ENCODE data around the gene CDHR2.

Gene CDHR2

DNA sequence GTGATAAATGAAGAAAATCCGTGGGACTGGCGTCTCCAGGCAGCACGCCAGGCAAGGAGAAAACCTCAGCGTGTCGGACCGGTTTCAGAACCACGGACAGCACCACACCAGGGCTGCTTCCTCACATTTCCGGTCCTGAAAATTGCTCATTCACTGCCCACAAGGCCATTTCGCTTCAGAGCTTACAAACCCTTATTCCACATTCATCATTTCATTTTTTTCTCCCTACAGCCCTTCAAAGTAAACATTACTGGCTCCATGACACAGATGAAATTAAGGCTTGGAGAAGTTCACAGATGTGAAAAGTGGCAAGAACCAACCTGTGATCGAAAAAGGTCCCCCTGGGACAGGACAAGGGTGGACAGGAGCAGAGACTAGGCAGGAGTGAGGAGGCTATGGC is 62.3 kb downstream of the CDHR2 start (continued):
- TF ChIP-seq ZNF600 (tag by site-specific recombination; IDR thresholded peaks at IDR 0.05) (0 out of 2 replicates have a peak, but pooled peaks have one; percentile 49), MYNN (tag by site-specific recombination; IDR thresholded peaks at IDR 0.05; ENCODE audit: borderline replicate concordance) (no peak), YY2 (tag by site-specific recombination; IDR thresholded peaks at IDR 0.05) (no peak)

DNA sequence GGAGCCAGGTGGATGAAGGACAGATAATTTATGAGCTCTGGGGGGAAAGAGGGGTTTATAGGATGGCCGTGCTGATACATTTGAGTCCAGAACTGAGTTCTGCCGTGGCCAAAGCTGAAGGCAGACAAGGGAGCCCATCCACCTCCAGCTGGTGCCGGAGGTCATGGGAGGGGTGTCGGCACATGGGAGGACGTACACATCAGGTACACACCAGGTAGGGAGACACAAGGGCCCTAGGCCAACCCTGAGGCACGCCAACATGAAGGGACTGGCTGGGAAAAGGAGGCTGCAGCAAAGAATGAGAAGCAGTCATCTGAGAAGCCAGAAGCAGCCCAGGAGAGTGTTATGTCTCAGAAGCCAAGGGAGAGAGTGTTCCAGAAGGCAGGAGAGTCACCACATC is 62.9 kb downstream of the CDHR2 start:
- Histone ChIP-seq H3K4me3 (ENCODE audit: low read depth, low read length) (no peak overlapping the region), H3K36me3 (ENCODE audit: control insufficient read depth in 2 of 2, insufficient read depth in 1 of 2, low read length in 2 of 2) (no peaks in the 10 kb centered on the region), H3K9me3 (ENCODE audit: control insufficient read depth, insufficient read depth, low read depth, low read length) (no peaks in the 10 kb centered on the region), H3K27ac (ENCODE audit: extremely low read depth, low read depth, low read length) (no peak overlapping the region), H3K4me1 (ENCODE audit: control insufficient read depth, insufficient read depth, low read length) (peaks cover 6% of the 10 kb centered on the region; the same call in 1 of the 2 replicates)
- CTCF ChIA-PET: no interaction called here
- TF ChIP-seq ZNF530 (tag by site-specific recombination; IDR thresholded peaks at IDR 0.05; ENCODE audit: low read depth): no peak
- TF ChIP-seq ZNF701 (tag by site-specific recombination; IDR thresholded peaks at IDR 0.05): no peak
- POLR2A ChIA-PET: no interaction called here

DNA sequence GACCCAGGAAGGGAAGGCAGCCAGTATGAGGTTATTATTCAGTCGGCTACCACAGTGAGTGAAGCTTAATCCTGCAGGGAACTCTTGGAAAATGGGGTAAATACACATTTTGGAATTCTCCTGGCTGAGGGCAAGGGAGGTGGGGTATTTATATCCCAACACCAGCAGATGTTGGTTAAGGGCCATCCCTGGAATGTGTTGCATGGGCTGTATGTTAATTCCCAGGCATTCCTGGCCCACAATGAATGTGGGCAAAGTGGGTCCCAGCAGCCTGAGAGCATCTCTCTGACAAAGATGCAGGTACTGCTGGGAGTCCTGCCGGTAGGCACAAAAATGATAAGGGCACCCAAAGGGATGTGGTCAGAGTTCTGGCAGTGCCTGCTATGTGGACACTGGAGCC is 63.7 kb downstream of the CDHR2 start:
- H3K4me1 ChIP-seq (ENCODE audit: control insufficient read depth, insufficient read depth, low read length): peaks cover 6% of the 10 kb centered on the region; the same call in 1 of the 2 replicates
- CTCF ChIA-PET: interaction anchor here (0.7 kb wide), 1 partner anchor 195 kb away, joined by 3 read pairs; no protein-coding TSS in a partner anchor
- POLR2A ChIA-PET: interaction anchor here (1.3 kb wide), 1 partner anchor 18 kb away, joined by 5 read pairs; the partner anchor contains the start of genes EIF4E1B and SNCB
- H3K36me3 ChIP-seq (ENCODE audit: control insufficient read depth in 2 of 2, insufficient read depth in 1 of 2, low read length in 2 of 2): no peaks in the 10 kb centered on the region
- H3K4me3 ChIP-seq (ENCODE audit: low read depth, low read length): no peak overlapping the region
- no peaks in the 10 kb centered on the region for H3K9me3 ChIP-seq (ENCODE audit: control insufficient read depth, insufficient read depth, low read depth, low read length)
- no peak overlapping the region for H3K27ac ChIP-seq (ENCODE audit: extremely low read depth, low read depth, low read length)
- peak; percentile 56; the same call in 1 of the 2 replicates for TF ChIP-seq ZNF37A (tag by site-specific recombination; IDR thresholded peaks at IDR 0.05)
- no peak for TF ChIP-seq ZSCAN23 (tag by site-specific recombination; IDR thresholded peaks at IDR 0.05)
- TF ChIP-seq ZNF610 (tag by site-specific recombination; IDR thresholded peaks at IDR 0.05; ENCODE audit: borderline replicate concordance): no peak

DNA sequence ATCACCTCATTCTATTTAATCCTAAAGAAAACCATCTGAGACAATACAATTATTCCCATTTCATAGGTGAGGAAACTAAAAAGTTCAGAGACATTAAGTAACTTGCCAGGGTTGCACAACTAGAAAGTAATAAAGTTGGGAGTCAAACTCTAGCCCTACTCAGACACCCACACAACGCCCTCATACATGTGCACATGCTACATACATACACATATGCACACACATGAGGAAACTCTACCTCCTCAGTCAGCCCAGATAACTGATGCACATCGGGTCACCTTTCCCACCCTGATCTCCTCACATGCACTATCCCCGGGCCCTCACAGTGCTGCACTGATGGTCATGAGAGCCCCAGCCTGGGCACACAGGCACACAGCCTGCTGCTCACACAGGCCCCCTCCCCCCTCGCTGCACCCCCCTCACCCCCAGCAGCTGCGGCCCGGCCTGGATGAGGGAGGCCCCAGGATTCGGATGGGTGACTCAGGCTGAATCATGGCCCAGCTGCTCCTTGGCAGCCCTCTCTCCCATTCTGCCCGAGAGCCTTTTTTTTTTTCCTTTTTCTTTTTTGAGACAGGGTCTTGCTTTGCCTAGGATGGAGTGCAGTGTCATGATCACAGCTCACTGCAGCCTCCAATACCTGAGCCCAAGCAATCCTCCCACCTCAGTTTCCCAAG is 65.8 kb downstream of the CDHR2 start:
- peaks cover 6% of the 10 kb centered on the region; the same call in 1 of the 2 replicates for H3K4me1 ChIP-seq (ENCODE audit: control insufficient read depth, insufficient read depth, low read length)
- TF ChIP-seq ZNF792 (tag by site-specific recombination; IDR thresholded peaks at IDR 0.05) (no peak), ZFHX2 (tag by site-specific recombination; conservative IDR thresholded peaks at IDR 0.05) (peak; percentile 62)
- H3K27ac ChIP-seq (ENCODE audit: extremely low read depth, low read depth, low read length): no peak overlapping the region
- H3K4me3 ChIP-seq (ENCODE audit: low read depth, low read length): no peak overlapping the region
- CTCF ChIA-PET: interaction anchor here (0.6 kb wide), 1 partner anchor 184 kb away, joined by 4 read pairs; no protein-coding TSS in a partner anchor
- H3K9me3 ChIP-seq (ENCODE audit: control insufficient read depth, insufficient read depth, low read depth, low read length): no peaks in the 10 kb centered on the region
- no peaks in the 10 kb centered on the region for H3K36me3 ChIP-seq (ENCODE audit: control insufficient read depth in 2 of 2, insufficient read depth in 1 of 2, low read length in 2 of 2)
- POLR2A ChIA-PET: no interaction called here

DNA sequence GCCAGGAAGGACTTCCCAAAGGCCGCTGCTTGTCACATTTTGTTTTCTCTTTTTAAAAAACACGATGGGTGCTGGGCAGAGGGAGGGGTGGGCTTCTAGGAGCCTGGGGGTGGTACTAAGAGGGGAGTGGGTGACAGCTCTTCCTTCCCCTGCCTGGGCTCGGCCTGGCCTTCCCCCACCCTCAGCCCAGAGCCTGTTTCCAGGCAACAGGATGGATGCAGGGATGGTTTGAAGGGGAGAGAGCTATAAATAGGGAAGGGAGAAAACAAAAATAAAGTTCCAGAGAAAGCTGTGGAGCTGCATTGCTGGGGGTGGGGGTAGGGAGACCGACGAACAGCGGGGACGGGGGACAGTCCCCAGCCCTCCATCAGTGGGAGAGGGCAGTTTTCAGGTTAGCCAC is 67.4 kb downstream of the CDHR2 start:
- Histone ChIP-seq H3K36me3 (ENCODE audit: control insufficient read depth in 2 of 2, insufficient read depth in 1 of 2, low read length in 2 of 2) (no peaks in the 10 kb centered on the region), H3K9me3 (ENCODE audit: control insufficient read depth, insufficient read depth, low read depth, low read length) (no peaks in the 10 kb centered on the region), H3K4me1 (ENCODE audit: control insufficient read depth, insufficient read depth, low read length) (peaks cover 6% of the 10 kb centered on the region; the same call in 1 of the 2 replicates), H3K4me3 (ENCODE audit: low read depth, low read length) (no peak overlapping the region), H3K27ac (ENCODE audit: extremely low read depth, low read depth, low read length) (no peak overlapping the region)
- TF ChIP-seq SP7 (tag by site-specific recombination; IDR thresholded peaks at IDR 0.05): no peak
- no peak for TF ChIP-seq ZNF660 (tag by site-specific recombination; IDR thresholded peaks at IDR 0.05)
- TF ChIP-seq PRDM1 (tag by site-specific recombination; IDR thresholded peaks at IDR 0.05): peak; percentile 47; the same call in 1 of the 2 replicates
- CTCF ChIA-PET: interaction anchor here (0.7 kb wide), 1 partner anchor 52 kb away, joined by 4 read pairs; no protein-coding TSS in a partner anchor
- POLR2A ChIA-PET: interaction anchor here (0.6 kb wide), 1 partner anchor 22 kb away, joined by 4 read pairs; no protein-coding TSS in a partner anchor

DNA sequence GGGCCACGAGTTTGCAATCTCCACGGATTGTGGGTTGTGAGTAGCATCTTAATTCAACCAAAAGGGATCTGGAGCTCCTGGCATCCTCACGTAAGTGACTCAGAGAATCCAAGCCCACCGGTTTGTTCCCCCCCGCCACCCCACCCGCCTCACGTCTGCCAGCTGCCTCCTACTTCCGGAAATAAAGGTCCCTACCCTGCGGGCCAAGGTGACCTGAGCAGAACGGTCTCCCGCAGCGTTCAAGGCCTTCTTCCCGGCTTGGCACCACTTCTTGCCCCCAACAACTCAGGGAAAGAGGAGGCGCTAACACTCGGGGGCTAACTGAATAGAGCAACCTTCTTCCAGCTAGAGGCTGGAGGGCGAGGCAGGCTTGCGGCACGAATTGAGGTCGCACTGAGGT is 69.6 kb downstream of the CDHR2 start:
- ChIA-PET CTCF (no interaction called here), POLR2A (no interaction called here)
- no peaks in the 10 kb centered on the region for H3K36me3 ChIP-seq (ENCODE audit: control insufficient read depth in 2 of 2, insufficient read depth in 1 of 2, low read length in 2 of 2)
- no peak for TF ChIP-seq ZNF596 (tag by site-specific recombination; IDR thresholded peaks at IDR 0.05)
- TF ChIP-seq, protein P1, sequence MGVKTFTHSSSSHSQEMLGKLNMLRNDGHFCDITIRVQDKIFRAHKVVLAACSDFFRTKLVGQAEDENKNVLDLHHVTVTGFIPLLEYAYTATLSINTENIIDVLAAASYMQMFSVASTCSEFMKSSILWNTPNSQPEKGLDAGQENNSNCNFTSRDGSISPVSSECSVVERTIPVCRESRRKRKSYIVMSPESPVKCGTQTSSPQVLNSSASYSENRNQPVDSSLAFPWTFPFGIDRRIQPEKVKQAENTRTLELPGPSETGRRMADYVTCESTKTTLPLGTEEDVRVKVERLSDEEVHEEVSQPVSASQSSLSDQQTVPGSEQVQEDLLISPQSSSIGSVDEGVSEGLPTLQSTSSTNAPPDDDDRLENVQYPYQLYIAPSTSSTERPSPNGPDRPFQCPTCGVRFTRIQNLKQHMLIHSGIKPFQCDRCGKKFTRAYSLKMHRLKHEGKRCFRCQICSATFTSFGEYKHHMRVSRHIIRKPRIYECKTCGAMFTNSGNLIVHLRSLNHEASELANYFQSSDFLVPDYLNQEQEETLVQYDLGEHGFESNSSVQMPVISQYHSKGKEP (tag by site-specific recombination; IDR thresholded peaks at IDR 0.05): no peak
- no peak for TF ChIP-seq KLF9 (tag by site-specific recombination; IDR thresholded peaks at IDR 0.05; ENCODE audit: low read depth)
- TF ChIP-seq ZNF701 (tag by site-specific recombination; IDR thresholded peaks at IDR 0.05): no peak
- TF ChIP-seq MYNN (tag by site-specific recombination; IDR thresholded peaks at IDR 0.05; ENCODE audit: borderline replicate concordance): no peak
- no peak for TF ChIP-seq ZFP69B (tag by site-specific recombination; IDR thresholded peaks at IDR 0.05)
- TF ChIP-seq, protein P2, sequence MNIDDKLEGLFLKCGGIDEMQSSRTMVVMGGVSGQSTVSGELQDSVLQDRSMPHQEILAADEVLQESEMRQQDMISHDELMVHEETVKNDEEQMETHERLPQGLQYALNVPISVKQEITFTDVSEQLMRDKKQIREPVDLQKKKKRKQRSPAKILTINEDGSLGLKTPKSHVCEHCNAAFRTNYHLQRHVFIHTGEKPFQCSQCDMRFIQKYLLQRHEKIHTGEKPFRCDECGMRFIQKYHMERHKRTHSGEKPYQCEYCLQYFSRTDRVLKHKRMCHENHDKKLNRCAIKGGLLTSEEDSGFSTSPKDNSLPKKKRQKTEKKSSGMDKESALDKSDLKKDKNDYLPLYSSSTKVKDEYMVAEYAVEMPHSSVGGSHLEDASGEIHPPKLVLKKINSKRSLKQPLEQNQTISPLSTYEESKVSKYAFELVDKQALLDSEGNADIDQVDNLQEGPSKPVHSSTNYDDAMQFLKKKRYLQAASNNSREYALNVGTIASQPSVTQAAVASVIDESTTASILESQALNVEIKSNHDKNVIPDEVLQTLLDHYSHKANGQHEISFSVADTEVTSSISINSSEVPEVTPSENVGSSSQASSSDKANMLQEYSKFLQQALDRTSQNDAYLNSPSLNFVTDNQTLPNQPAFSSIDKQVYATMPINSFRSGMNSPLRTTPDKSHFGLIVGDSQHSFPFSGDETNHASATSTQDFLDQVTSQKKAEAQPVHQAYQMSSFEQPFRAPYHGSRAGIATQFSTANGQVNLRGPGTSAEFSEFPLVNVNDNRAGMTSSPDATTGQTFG (tag by site-specific recombination; IDR thresholded peaks at IDR 0.05; ENCODE audit: borderline replicate concordance): no peak
- no peaks in the 10 kb centered on the region for H3K9me3 ChIP-seq (ENCODE audit: control insufficient read depth, insufficient read depth, low read depth, low read length)
- no peak overlapping the region for H3K4me3 ChIP-seq (ENCODE audit: low read depth, low read length)
- H3K27ac ChIP-seq (ENCODE audit: extremely low read depth, low read depth, low read length): no peak overlapping the region
- peaks cover 4% of the 10 kb centered on the region; the same call in 1 of the 2 replicates for H3K4me1 ChIP-seq (ENCODE audit: control insufficient read depth, insufficient read depth, low read length)
